Measurements from ENCODE around the gene RBMS3. TPM values are rescaled to one million over a fixed set of nuclear protein-coding genes. Genes with fewer than 3 reads are reported as not detected.

Gene RBMS3
- total RNA-seq, 2 experiments from 2014 or later = 0.38 to 0.63 TPM

GRCh38 chr3:29854821-29855220 lies 574.0 kb downstream of the RBMS3 start:
- ChIA-PET POLR2A (no interaction called here), CTCF (no interaction called here)
- no peak for DNase-seq
- no peaks in the 10 kb centered on the region for H3K4me1 Mint-ChIP-seq
- H3K36me3 Mint-ChIP-seq (ENCODE audit: low read depth) = no peaks in the 10 kb centered on the region
- H3K9me3 Mint-ChIP-seq = no peaks in the 10 kb centered on the region
- H3K4me3 Mint-ChIP-seq = no peak overlapping the region
- H3K27ac Mint-ChIP-seq = no peak overlapping the region
- no peaks in the 10 kb centered on the region for H3K27me3 Mint-ChIP-seq

- CTCF ChIA-PET = no interaction called here
- POLR2A ChIA-PET = no interaction called here
- H3K27me3 Mint-ChIP-seq = no peaks in the 10 kb centered on the region
- no peaks in the 10 kb centered on the region for H3K9me3 Mint-ChIP-seq
- H3K4me3 Mint-ChIP-seq = no peak overlapping the region
- no peak overlapping the region for H3K27ac Mint-ChIP-seq
- no peaks in the 10 kb centered on the region for H3K4me1 Mint-ChIP-seq
- DNase-seq = no peak
- no peaks in the 10 kb centered on the region for H3K36me3 Mint-ChIP-seq (ENCODE audit: low read depth)
Measured at GRCh38 chr3:29859726-29860270, 578.9 kb downstream of the RBMS3 start.

GRCh38 chr3:29864809-29865208 lies 583.9 kb downstream of the RBMS3 start:
- Mint-ChIP-seq H3K4me1 (no peaks in the 10 kb centered on the region), H3K36me3 (ENCODE audit: low read depth) (no peaks in the 10 kb centered on the region), H3K9me3 (no peaks in the 10 kb centered on the region), H3K27ac (no peak overlapping the region), H3K4me3 (no peak overlapping the region), H3K27me3 (no peaks in the 10 kb centered on the region)
- DNase-seq = no peak
- ChIA-PET POLR2A (no interaction called here), CTCF (no interaction called here)

- ChIA-PET POLR2A (no interaction called here), CTCF (no interaction called here)
- H3K4me3 Mint-ChIP-seq = no peak overlapping the region
- no peaks in the 10 kb centered on the region for H3K27me3 Mint-ChIP-seq
- H3K27ac Mint-ChIP-seq = no peak overlapping the region
- H3K9me3 Mint-ChIP-seq = no peaks in the 10 kb centered on the region
- H3K36me3 Mint-ChIP-seq (ENCODE audit: low read depth) = no peaks in the 10 kb centered on the region
- DNase-seq = no peak
- H3K4me1 Mint-ChIP-seq = no peaks in the 10 kb centered on the region
Measured at GRCh38 chr3:29868543-29869101, 587.8 kb downstream of the RBMS3 start.

- CTCF ChIA-PET = interaction anchor here (1.3 kb wide), 1 partner anchor 11 kb away, joined by 3 read pairs; no protein-coding TSS in a partner anchor
- Mint-ChIP-seq H3K27me3 (no peaks in the 10 kb centered on the region), H3K4me1 (no peaks in the 10 kb centered on the region), H3K4me3 (no peak overlapping the region), H3K9me3 (no peaks in the 10 kb centered on the region), H3K27ac (no peak overlapping the region), H3K36me3 (ENCODE audit: low read depth) (no peaks in the 10 kb centered on the region)
- POLR2A ChIA-PET = no interaction called here
- DNase-seq = no peak
Measured at GRCh38 chr3:29870136-29870535, 589.3 kb downstream of the RBMS3 start.

- no peaks in the 10 kb centered on the region for H3K9me3 Mint-ChIP-seq
- H3K36me3 Mint-ChIP-seq (ENCODE audit: low read depth) = no peaks in the 10 kb centered on the region
- ChIA-PET POLR2A (no interaction called here), CTCF (interaction anchor here (1.3 kb wide), 1 partner anchor 10 kb away, joined by 3 read pairs; no protein-coding TSS in a partner anchor)
- no peaks in the 10 kb centered on the region for H3K4me1 Mint-ChIP-seq
- no peak overlapping the region for H3K4me3 Mint-ChIP-seq
- no peaks in the 10 kb centered on the region for H3K27me3 Mint-ChIP-seq
- H3K27ac Mint-ChIP-seq = no peak overlapping the region
- DNase-seq = no peak
Measured at GRCh38 chr3:29871087-29871486, 590.2 kb downstream of the RBMS3 start.

- H3K27me3 Mint-ChIP-seq = no peaks in the 10 kb centered on the region
- ChIA-PET CTCF (no interaction called here), POLR2A (no interaction called here)
- H3K9me3 Mint-ChIP-seq = no peaks in the 10 kb centered on the region
- no peak overlapping the region for H3K4me3 Mint-ChIP-seq
- no peaks in the 10 kb centered on the region for H3K36me3 Mint-ChIP-seq (ENCODE audit: low read depth)
- H3K4me1 Mint-ChIP-seq = no peaks in the 10 kb centered on the region
- no peak for DNase-seq
- no peak overlapping the region for H3K27ac Mint-ChIP-seq
Measured at GRCh38 chr3:29880809-29881208, 599.9 kb downstream of the RBMS3 start.

GRCh38 chr3:29887451-29887850 lies 606.6 kb downstream of the RBMS3 start:
- Mint-ChIP-seq H3K36me3 (ENCODE audit: low read depth) (no peaks in the 10 kb centered on the region), H3K27ac (no peak overlapping the region), H3K4me1 (no peaks in the 10 kb centered on the region), H3K4me3 (no peak overlapping the region), H3K9me3 (no peaks in the 10 kb centered on the region), H3K27me3 (no peaks in the 10 kb centered on the region)
- ChIA-PET CTCF (no interaction called here), POLR2A (no interaction called here)
- DNase-seq = no peak

- ChIA-PET POLR2A (no interaction called here), CTCF (no interaction called here)
- no peak for DNase-seq
- H3K9me3 Mint-ChIP-seq = no peaks in the 10 kb centered on the region
- H3K4me3 Mint-ChIP-seq = no peak overlapping the region
- no peak overlapping the region for H3K27ac Mint-ChIP-seq
- no peaks in the 10 kb centered on the region for H3K4me1 Mint-ChIP-seq
- H3K27me3 Mint-ChIP-seq = no peaks in the 10 kb centered on the region
- H3K36me3 Mint-ChIP-seq (ENCODE audit: low read depth) = no peaks in the 10 kb centered on the region
Measured at GRCh38 chr3:29889215-29889614, 608.3 kb downstream of the RBMS3 start.

GRCh38 chr3:29890801-29891200 lies 609.9 kb downstream of the RBMS3 start:
- Mint-ChIP-seq H3K36me3 (ENCODE audit: low read depth) (no peaks in the 10 kb centered on the region), H3K27me3 (no peaks in the 10 kb centered on the region), H3K4me1 (no peaks in the 10 kb centered on the region), H3K27ac (no peak overlapping the region), H3K4me3 (no peak overlapping the region), H3K9me3 (no peaks in the 10 kb centered on the region)
- ChIA-PET CTCF (no interaction called here), POLR2A (no interaction called here)
- no peak for DNase-seq

GRCh38 chr3:29892976-29893554 lies 612.2 kb downstream of the RBMS3 start:
- Mint-ChIP-seq H3K4me1 (no peaks in the 10 kb centered on the region), H3K4me3 (no peak overlapping the region), H3K36me3 (ENCODE audit: low read depth) (no peaks in the 10 kb centered on the region), H3K9me3 (no peaks in the 10 kb centered on the region), H3K27ac (no peak overlapping the region), H3K27me3 (no peaks in the 10 kb centered on the region)
- ChIA-PET CTCF (no interaction called here), POLR2A (no interaction called here)
- no peak for DNase-seq

- Mint-ChIP-seq H3K27ac (no peak overlapping the region), H3K9me3 (no peaks in the 10 kb centered on the region), H3K27me3 (no peaks in the 10 kb centered on the region), H3K4me1 (no peaks in the 10 kb centered on the region), H3K36me3 (ENCODE audit: low read depth) (no peaks in the 10 kb centered on the region), H3K4me3 (no peak overlapping the region)
- ChIA-PET POLR2A (no interaction called here), CTCF (no interaction called here)
- no peak for DNase-seq
Measured at GRCh38 chr3:29896856-29897255, 616.0 kb downstream of the RBMS3 start.

- H3K27me3 Mint-ChIP-seq = no peaks in the 10 kb centered on the region
- H3K36me3 Mint-ChIP-seq (ENCODE audit: low read depth) = no peaks in the 10 kb centered on the region
- no peak overlapping the region for H3K4me3 Mint-ChIP-seq
- no peak overlapping the region for H3K27ac Mint-ChIP-seq
- H3K9me3 Mint-ChIP-seq = no peaks in the 10 kb centered on the region
- no peak for DNase-seq
- ChIA-PET CTCF (no interaction called here), POLR2A (no interaction called here)
- no peaks in the 10 kb centered on the region for H3K4me1 Mint-ChIP-seq
Measured at GRCh38 chr3:29898171-29898965, 617.5 kb downstream of the RBMS3 start.

GRCh38 chr3:29899021-29899420 lies 618.1 kb downstream of the RBMS3 start:
- Mint-ChIP-seq H3K27ac (no peak overlapping the region), H3K27me3 (no peaks in the 10 kb centered on the region), H3K4me3 (no peak overlapping the region), H3K9me3 (no peaks in the 10 kb centered on the region), H3K4me1 (no peaks in the 10 kb centered on the region), H3K36me3 (ENCODE audit: low read depth) (no peaks in the 10 kb centered on the region)
- ChIA-PET CTCF (no interaction called here), POLR2A (no interaction called here)
- DNase-seq = no peak
